C4-2B (cell line): ENCODE results near the gene EIF2B1.

Experiments
- H3K27ac ChIP-seq: fragments of 450-650 bp; 2 replicates; pipeline ENCODE4 v1.5.1; 2017
- ZFX ChIP-seq: fragments of 450-650 bp; IDR thresholded peaks from 2 replicates; pipeline ENCODE4 v1.6.1; 2017
- TF ChIP-seq, protein P1 (sequence below): fragments of 450-650 bp; conservative IDR thresholded peaks from 2 replicates; pipeline ENCODE4 v1.5.1; 2017; ENCODE audit warnings: mild to moderate bottlenecking

The EIF2B1 gene

DNA sequence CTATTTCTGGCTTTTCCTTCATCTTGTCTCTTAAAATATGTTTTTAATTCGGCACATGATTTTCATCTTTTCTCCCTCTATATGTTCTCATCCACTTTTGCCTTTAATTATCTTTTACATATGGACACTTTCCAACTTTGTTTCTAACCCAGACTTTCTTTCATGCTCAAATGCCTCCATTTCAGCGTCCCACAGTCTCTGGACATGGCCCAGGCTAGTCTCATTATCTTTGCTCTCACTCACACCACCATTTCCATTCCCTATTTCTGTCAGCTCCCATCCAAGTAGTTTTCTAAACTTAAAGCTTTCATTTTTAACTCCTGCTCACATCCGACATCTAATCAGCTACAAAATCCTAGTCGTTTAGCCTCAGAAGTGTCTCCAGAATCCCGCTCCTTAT, 14.9 kb upstream of the EIF2B1 start:
- no peak overlapping the region for H3K27ac ChIP-seq
- TF ChIP-seq ZFX, result no peak
- TF ChIP-seq, protein P1, sequence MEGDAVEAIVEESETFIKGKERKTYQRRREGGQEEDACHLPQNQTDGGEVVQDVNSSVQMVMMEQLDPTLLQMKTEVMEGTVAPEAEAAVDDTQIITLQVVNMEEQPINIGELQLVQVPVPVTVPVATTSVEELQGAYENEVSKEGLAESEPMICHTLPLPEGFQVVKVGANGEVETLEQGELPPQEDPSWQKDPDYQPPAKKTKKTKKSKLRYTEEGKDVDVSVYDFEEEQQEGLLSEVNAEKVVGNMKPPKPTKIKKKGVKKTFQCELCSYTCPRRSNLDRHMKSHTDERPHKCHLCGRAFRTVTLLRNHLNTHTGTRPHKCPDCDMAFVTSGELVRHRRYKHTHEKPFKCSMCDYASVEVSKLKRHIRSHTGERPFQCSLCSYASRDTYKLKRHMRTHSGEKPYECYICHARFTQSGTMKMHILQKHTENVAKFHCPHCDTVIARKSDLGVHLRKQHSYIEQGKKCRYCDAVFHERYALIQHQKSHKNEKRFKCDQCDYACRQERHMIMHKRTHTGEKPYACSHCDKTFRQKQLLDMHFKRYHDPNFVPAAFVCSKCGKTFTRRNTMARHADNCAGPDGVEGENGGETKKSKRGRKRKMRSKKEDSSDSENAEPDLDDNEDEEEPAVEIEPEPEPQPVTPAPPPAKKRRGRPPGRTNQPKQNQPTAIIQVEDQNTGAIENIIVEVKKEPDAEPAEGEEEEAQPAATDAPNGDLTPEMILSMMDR, result no peak

DNA sequence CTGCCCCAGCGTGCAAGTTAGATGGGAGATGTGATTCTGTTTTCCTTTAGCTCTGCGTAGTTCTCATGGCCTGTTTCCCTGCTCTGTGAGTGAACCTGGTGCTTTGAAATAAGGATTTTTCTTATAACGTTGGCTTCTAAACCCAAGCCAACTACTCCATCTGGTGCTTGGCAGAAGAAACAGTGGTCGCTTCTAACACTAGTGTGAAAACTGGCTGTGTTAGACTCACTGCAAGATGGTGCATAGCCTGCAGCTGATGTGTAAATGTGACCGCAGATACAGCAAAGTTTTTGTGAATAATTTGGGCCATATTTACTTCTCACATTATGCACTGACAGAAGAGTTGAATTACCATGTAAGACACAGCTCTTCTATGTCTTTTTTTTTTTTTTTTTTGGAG, 12.4 kb upstream of the EIF2B1 start:
- H3K27ac ChIP-seq, result no peak overlapping the region
- TF ChIP-seq, protein P1, result no peak
- no peak for TF ChIP-seq ZFX

DNA sequence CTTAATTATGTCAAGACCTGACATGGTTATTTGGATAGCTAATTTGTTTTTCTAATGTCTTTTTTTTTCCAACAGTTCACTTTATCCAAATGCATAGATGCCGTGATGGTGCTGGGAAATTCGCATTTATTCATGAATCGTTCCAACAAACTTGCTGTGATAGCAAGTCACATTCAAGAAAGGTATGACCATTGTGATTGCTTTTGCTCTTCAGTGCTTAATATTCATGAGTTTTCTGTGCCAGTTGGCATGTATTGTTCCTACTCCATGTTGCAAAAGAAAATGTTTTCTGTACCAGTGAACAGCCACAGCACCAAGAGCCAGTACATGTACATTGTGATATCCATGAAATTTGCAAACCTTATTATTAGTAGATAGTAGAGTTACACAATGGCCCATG, 11.9 kb upstream of the EIF2B1 start:
- TF ChIP-seq, protein P1, result no peak
- TF ChIP-seq ZFX, result no peak
- H3K27ac ChIP-seq, result no peak overlapping the region

DNA sequence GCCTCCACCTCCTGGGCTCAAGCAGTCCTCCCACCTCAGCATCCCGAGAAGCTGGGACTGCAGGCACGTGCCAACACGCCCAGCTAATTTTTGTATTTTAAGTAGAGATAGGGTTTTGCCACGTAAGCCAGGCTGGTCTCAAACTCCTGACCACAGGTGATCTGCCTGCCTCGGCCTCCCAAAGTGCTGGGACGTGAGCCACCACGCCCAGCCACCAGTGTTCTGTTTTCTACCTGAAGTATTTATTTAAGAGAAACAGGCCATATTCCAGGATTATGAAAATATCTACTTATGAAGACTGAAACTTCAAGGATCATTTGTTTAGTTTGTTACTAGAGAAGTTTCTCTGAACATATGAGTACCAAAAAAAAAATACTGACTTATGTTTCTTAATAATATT, 10.4 kb upstream of the EIF2B1 start:
- TF ChIP-seq, protein P1, result no peak
- no peak for TF ChIP-seq ZFX
- no peak overlapping the region for H3K27ac ChIP-seq

DNA sequence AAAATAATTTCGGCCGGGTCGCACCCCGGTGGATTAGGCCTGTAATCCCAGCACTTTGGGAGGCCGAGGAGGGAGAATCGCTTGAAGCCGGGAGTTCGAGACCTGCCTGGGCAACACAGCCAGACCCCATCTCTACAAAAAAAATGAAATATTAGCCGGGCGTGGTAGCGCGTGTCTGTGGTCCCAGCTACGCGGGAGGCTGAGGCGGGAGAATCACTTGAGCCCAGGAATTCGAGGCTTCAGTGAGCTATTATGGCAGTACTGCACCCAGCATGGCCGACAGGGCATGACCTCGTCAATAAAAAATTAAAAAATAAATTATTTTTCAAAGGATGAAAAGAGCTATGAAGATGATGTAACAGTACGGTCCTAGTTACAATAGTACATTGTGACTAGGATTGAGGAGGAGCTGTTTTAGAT, 666 bp upstream of the EIF2B1 start:
- TF ChIP-seq, protein P1, result no peak
- TF ChIP-seq ZFX, result no peak
- H3K27ac ChIP-seq, result peak overlapping the region; percentile 80

DNA sequence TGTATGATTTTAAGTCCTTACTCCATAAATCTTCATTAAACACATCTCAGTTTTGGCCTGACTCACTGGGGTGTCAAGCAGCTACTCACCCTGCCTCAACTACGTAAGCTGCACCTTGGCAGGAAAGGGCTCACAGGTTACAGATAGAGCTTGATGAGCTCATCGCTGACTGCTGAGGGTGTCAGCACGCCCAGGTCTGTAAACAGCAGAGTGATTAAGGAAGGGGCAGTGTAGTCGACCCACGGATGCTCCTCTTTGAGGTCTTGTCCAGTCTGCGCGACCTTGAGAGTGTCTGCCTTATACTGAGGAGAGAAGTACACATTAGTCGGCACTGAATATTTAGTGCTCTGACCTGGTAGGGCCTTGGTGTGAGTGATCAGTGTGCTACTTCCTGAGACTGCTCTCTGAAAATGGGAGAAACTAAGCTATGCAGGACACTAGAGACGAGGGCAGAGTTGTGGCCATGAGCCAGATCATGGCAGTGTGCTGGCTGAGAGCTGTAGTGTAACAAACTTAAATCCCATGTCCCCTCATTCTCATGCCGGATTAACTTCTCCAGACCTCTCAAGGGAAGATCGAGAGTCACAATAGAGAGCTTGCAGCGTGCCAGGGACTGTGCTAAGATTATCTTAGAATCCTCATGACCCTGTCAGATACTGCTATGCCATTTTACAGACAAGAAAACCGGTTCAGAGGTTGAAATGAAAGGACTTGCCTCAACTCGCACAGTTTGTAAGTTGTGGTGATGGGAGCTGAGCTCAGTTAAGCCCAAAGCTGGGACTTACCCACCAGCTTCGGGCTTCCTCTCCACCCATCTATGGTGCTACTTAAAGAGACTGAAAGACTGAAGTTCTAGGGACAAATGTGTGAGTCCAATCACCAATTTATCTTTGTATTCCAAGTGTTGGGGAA, 11.6 kb downstream of the EIF2B1 start:
- TF ChIP-seq ZFX, result no peak
- TF ChIP-seq, protein P1, result no peak
- H3K27ac ChIP-seq, result no peak overlapping the region

DNA sequence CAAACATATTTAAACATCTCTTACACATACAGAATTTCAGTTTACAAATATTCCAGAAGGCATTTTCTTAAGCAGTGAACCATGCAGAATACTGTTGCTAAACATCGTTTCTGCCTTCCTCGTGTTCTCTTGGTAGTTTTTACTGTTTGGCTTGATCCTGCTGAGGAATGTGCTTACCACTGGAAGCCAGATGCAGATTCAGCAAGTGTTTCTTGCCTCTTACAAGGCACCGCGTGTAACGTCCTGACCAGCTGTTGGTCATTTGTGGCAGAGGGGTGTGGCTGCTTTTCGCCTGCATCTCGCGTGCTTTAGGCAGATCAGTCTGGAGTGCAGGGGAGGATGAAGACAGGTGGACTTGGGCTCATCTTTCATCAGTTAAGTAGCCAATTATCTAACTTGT, 12.4 kb downstream of the EIF2B1 start:
- TF ChIP-seq ZFX, result no peak
- TF ChIP-seq, protein P1, result no peak
- no peak overlapping the region for H3K27ac ChIP-seq
